ENCODE results near the gene ADM. TPM values are rescaled to one million over a fixed set of nuclear protein-coding genes. Genes with fewer than 3 reads are reported as not detected.
A peak's percentile ranks its signal among the peaks of the same experiment; 100 is the strongest.

The ADM gene
- total RNA-seq, 1 donor from 2014 or later, result 169 TPM

GRCh38 chr11:10293423-10294289 lies 11.2 kb upstream of the ADM start, which contains the start of gene SBF2:
TSS of gene SBF2 (minus strand) at chr11:10294219. CDS start at chr11:10294069, 150 bp downstream.
- Histone ChIP-seq H3K4me3 (ENCODE audit: low read depth, low read length) (peak within 1 kb of the TSS; percentile 82), H3K36me3 (ENCODE audit: control insufficient read depth, insufficient read depth, low read length) (no peaks in the 10 kb centered on the region), H3K27me3 (ENCODE audit: control insufficient read depth, insufficient read depth, low read length) (no peaks in the 10 kb centered on the region)
- DNase-seq (ENCODE audit: low read depth) (peak; percentile 85), FAIRE-seq (no peak)
- TF ChIP-seq CTCF (IDR thresholded peaks at IDR 0.05; ENCODE audit: insufficient read depth, low read length, severe bottlenecking), result no peak

GRCh38 chr11:10294290-10294953 lies 10.5 kb upstream of the ADM start:
- Histone ChIP-seq H3K27me3 (ENCODE audit: control insufficient read depth, insufficient read depth, low read length) (no peaks in the 10 kb centered on the region), H3K36me3 (ENCODE audit: control insufficient read depth, insufficient read depth, low read length) (no peaks in the 10 kb centered on the region), H3K4me3 (ENCODE audit: low read depth, low read length) (peak overlapping the region; percentile 82)
- DNase-seq (ENCODE audit: low read depth) (peak; percentile 46), FAIRE-seq (no peak)
- no peak for TF ChIP-seq CTCF (IDR thresholded peaks at IDR 0.05; ENCODE audit: insufficient read depth, low read length, severe bottlenecking)

GRCh38 chr11:10295064-10295901 lies 9.6 kb upstream of the ADM start:
- Histone ChIP-seq H3K4me3 (ENCODE audit: low read depth, low read length) (no peak overlapping the region), H3K27me3 (ENCODE audit: control insufficient read depth, insufficient read depth, low read length) (no peaks in the 10 kb centered on the region), H3K36me3 (ENCODE audit: control insufficient read depth, insufficient read depth, low read length) (no peaks in the 10 kb centered on the region)
- DNase-seq (ENCODE audit: low read depth), result no peak
- no peak for TF ChIP-seq CTCF (IDR thresholded peaks at IDR 0.05; ENCODE audit: insufficient read depth, low read length, severe bottlenecking)
- FAIRE-seq, result no peak

- no peak for FAIRE-seq
- TF ChIP-seq CTCF (IDR thresholded peaks at IDR 0.05; ENCODE audit: insufficient read depth, low read length, severe bottlenecking), result peak; percentile 18
- H3K27me3 ChIP-seq (ENCODE audit: control insufficient read depth, insufficient read depth, low read length), result no peaks in the 10 kb centered on the region
- DNase-seq (ENCODE audit: low read depth), result peak; percentile 73
- no peak overlapping the region for H3K4me3 ChIP-seq (ENCODE audit: low read depth, low read length)
- H3K36me3 ChIP-seq (ENCODE audit: control insufficient read depth, insufficient read depth, low read length), result no peaks in the 10 kb centered on the region
Measured at GRCh38 chr11:10298342-10298741, 6.5 kb upstream of the ADM start.

GRCh38 chr11:10301656-10302358 lies 3.1 kb upstream of the ADM start:
- no peak for TF ChIP-seq CTCF (IDR thresholded peaks at IDR 0.05; ENCODE audit: insufficient read depth, low read length, severe bottlenecking)
- DNase-seq (ENCODE audit: low read depth) (no peak), FAIRE-seq (no peak)
- Histone ChIP-seq H3K27me3 (ENCODE audit: control insufficient read depth, insufficient read depth, low read length) (no peaks in the 10 kb centered on the region), H3K36me3 (ENCODE audit: control insufficient read depth, insufficient read depth, low read length) (peaks cover 13% of the 10 kb centered on the region), H3K4me3 (ENCODE audit: low read depth, low read length) (peak overlapping the region; percentile 75)
